ENCODE results near the gene NBAS.

GRCh38 chr2:15176604-15177003, 384.5 kb downstream of the NBAS start:
- no peak for TF ChIP-seq CTCF (IDR thresholded peaks at IDR 0.05; ENCODE audit: low read depth, low read length)
- TF ChIP-seq EZH2phosphoT487 (IDR thresholded peaks at IDR 0.05; ENCODE audit: low read depth), result no peak
